Stimulated activated naive CD8-positive, alpha-beta T cell treated with anti-CD3 and anti-CD28 coated beads, Interleukin-15, Interleukin-2, amounts not matched to agents 100 ng/mL and 50 ng/mL, for 24 hours (primary cell): Measurements from ENCODE around the gene RPTOR.
"Not testable (repeated sequence)": the region's sequence is repeated elsewhere in the genome, so short reads cannot be mapped to it uniquely, and the experiment has no call there.

Experiments used
- H3K27ac Mint-ChIP-seq: one replicate; pipeline ENCODE4 v1.8.0; 2021; ENCODE audit warnings: mild to moderate bottlenecking, mixed read lengths
- H3K27me3 Mint-ChIP-seq: one replicate; pipeline ENCODE4 v1.8.0; 2021; ENCODE audit warnings: mixed read lengths
- H3K36me3 Mint-ChIP-seq: one replicate; pipeline ENCODE4 v1.8.0; 2021; ENCODE audit warnings: low read depth, mixed read lengths
- H3K4me1 Mint-ChIP-seq: one replicate; pipeline ENCODE4 v1.8.0; 2021; ENCODE audit warnings: low read depth, mixed read lengths
- H3K4me3 Mint-ChIP-seq: one replicate; pipeline ENCODE4 v1.8.0; 2021; ENCODE audit warnings: mild to moderate bottlenecking, mixed read lengths
- H3K9me3 Mint-ChIP-seq: one replicate; pipeline ENCODE4 v1.8.0; 2021; ENCODE audit warnings: mixed read lengths

The RPTOR gene

GRCh38 chr17:80621335-80621996, 76.8 kb downstream of the RPTOR start:
- Mint-ChIP-seq H3K27me3 (no peaks in the 10 kb centered on the region), H3K4me1 (peaks cover 40% of the 10 kb centered on the region), H3K4me3 (no peak overlapping the region), H3K9me3 (no peaks in the 10 kb centered on the region), H3K36me3 (peaks cover 13% of the 10 kb centered on the region), H3K27ac (no peak overlapping the region)

GRCh38 chr17:80621997-80622357, 77.3 kb downstream of the RPTOR start:
- H3K27me3 Mint-ChIP-seq = no peaks in the 10 kb centered on the region
- H3K4me3 Mint-ChIP-seq = no peak overlapping the region
- H3K27ac Mint-ChIP-seq = no peak overlapping the region
- H3K9me3 Mint-ChIP-seq = no peaks in the 10 kb centered on the region
- H3K36me3 Mint-ChIP-seq = peaks cover 18% of the 10 kb centered on the region
- H3K4me1 Mint-ChIP-seq = peaks cover 40% of the 10 kb centered on the region

- H3K27ac Mint-ChIP-seq = no peak overlapping the region
- peaks cover 22% of the 10 kb centered on the region for H3K36me3 Mint-ChIP-seq
- no peaks in the 10 kb centered on the region for H3K9me3 Mint-ChIP-seq
- H3K27me3 Mint-ChIP-seq = no peaks in the 10 kb centered on the region
- no peak overlapping the region for H3K4me3 Mint-ChIP-seq
- peaks cover 25% of the 10 kb centered on the region for H3K4me1 Mint-ChIP-seq
Measured at GRCh38 chr17:80624864-80625263, 80.2 kb downstream of the RPTOR start.

- Mint-ChIP-seq H3K36me3 (peaks cover 20% of the 10 kb centered on the region), H3K27ac (no peak overlapping the region), H3K9me3 (no peaks in the 10 kb centered on the region), H3K27me3 (no peaks in the 10 kb centered on the region), H3K4me1 (peaks cover 22% of the 10 kb centered on the region), H3K4me3 (no peak overlapping the region)
Measured at GRCh38 chr17:80625627-80626026, 81.0 kb downstream of the RPTOR start.

- peaks cover 27% of the 10 kb centered on the region for H3K36me3 Mint-ChIP-seq
- H3K4me1 Mint-ChIP-seq = not testable (repeated sequence)
Measured at GRCh38 chr17:80628881-80629280, 84.2 kb downstream of the RPTOR start.

GRCh38 chr17:80629298-80630028, 84.8 kb downstream of the RPTOR start:
- Mint-ChIP-seq H3K4me1 (peaks cover 3% of the 10 kb centered on the region), H3K9me3 (no peaks in the 10 kb centered on the region), H3K27ac (no peak overlapping the region), H3K36me3 (peaks cover 28% of the 10 kb centered on the region), H3K27me3 (no peaks in the 10 kb centered on the region), H3K4me3 (no peak overlapping the region)

More at GRCh38 chr17:80628881-80629280, 84.2 kb downstream of the RPTOR start:
- H3K9me3 Mint-ChIP-seq, H3K27ac Mint-ChIP-seq, H3K4me3 Mint-ChIP-seq, H3K27me3 Mint-ChIP-seq: not testable (repeated sequence)

- Mint-ChIP-seq H3K27ac (no peak overlapping the region), H3K36me3 (peaks cover 26% of the 10 kb centered on the region), H3K4me1 (peaks cover 3% of the 10 kb centered on the region), H3K4me3 (no peak overlapping the region), H3K9me3 (no peaks in the 10 kb centered on the region), H3K27me3 (no peaks in the 10 kb centered on the region)
Measured at GRCh38 chr17:80630560-80631120, 86.0 kb downstream of the RPTOR start.

- H3K9me3 Mint-ChIP-seq = no peaks in the 10 kb centered on the region
- H3K4me3 Mint-ChIP-seq = no peak overlapping the region
- H3K27me3 Mint-ChIP-seq = no peaks in the 10 kb centered on the region
- H3K36me3 Mint-ChIP-seq = peaks cover 20% of the 10 kb centered on the region
- H3K27ac Mint-ChIP-seq = no peak overlapping the region
- peaks cover 4% of the 10 kb centered on the region for H3K4me1 Mint-ChIP-seq
Measured at GRCh38 chr17:80631142-80632045, 86.8 kb downstream of the RPTOR start.

GRCh38 chr17:80632046-80632581, 87.5 kb downstream of the RPTOR start:
- H3K27me3 Mint-ChIP-seq = no peaks in the 10 kb centered on the region
- peak overlapping the region; percentile 27 for H3K27ac Mint-ChIP-seq
- no peak overlapping the region for H3K4me3 Mint-ChIP-seq
- H3K9me3 Mint-ChIP-seq = no peaks in the 10 kb centered on the region
- H3K36me3 Mint-ChIP-seq = peaks cover 13% of the 10 kb centered on the region
- H3K4me1 Mint-ChIP-seq = peaks cover 12% of the 10 kb centered on the region

GRCh38 chr17:80633207-80633606, 88.6 kb downstream of the RPTOR start:
- Mint-ChIP-seq H3K4me3 (no peak overlapping the region), H3K4me1 (peaks cover 19% of the 10 kb centered on the region), H3K9me3 (no peaks in the 10 kb centered on the region), H3K27ac (no peak overlapping the region), H3K36me3 (peaks cover 8% of the 10 kb centered on the region), H3K27me3 (no peaks in the 10 kb centered on the region)

GRCh38 chr17:80633994-80634566, 89.4 kb downstream of the RPTOR start:
- peaks cover 8% of the 10 kb centered on the region for H3K36me3 Mint-ChIP-seq
- no peak overlapping the region for H3K4me3 Mint-ChIP-seq
- peaks cover 19% of the 10 kb centered on the region for H3K4me1 Mint-ChIP-seq
- H3K27me3 Mint-ChIP-seq = no peaks in the 10 kb centered on the region
- H3K9me3 Mint-ChIP-seq = no peaks in the 10 kb centered on the region
- no peak overlapping the region for H3K27ac Mint-ChIP-seq

- H3K4me1 Mint-ChIP-seq = peaks cover 31% of the 10 kb centered on the region
- no peak overlapping the region for H3K4me3 Mint-ChIP-seq
- H3K27me3 Mint-ChIP-seq = no peaks in the 10 kb centered on the region
- H3K9me3 Mint-ChIP-seq = no peaks in the 10 kb centered on the region
- peak overlapping the region; percentile 23 for H3K27ac Mint-ChIP-seq
- peaks cover 8% of the 10 kb centered on the region for H3K36me3 Mint-ChIP-seq
Measured at GRCh38 chr17:80636361-80637018, 91.9 kb downstream of the RPTOR start.

- no peaks in the 10 kb centered on the region for H3K9me3 Mint-ChIP-seq
- H3K27ac Mint-ChIP-seq = peak overlapping the region; percentile 3
- peaks cover 33% of the 10 kb centered on the region for H3K4me1 Mint-ChIP-seq
- no peak overlapping the region for H3K4me3 Mint-ChIP-seq
- no peaks in the 10 kb centered on the region for H3K27me3 Mint-ChIP-seq
- H3K36me3 Mint-ChIP-seq = peaks cover 8% of the 10 kb centered on the region
Measured at GRCh38 chr17:80637048-80637781, 92.6 kb downstream of the RPTOR start.
